ENCODE results near the gene MEIS1. TPM values are rescaled to one million over a fixed set of nuclear protein-coding genes. Genes with fewer than 3 reads are reported as not detected.

Gene MEIS1
- total RNA-seq, 6 experiments from 2014 or later = 3.1 to 8.8 (median 4.2) TPM

GRCh38 chr2:66441581-66442320, 6.8 kb downstream of the MEIS1 start:
- 47% methylated on average over 6 of the region's 6 CpGs for WGBS (ENCODE audit: insufficient coverage, low coverage, low lambda C conversion rate, missing lambda C conversion rate)
- peaks cover 0 to 7% (median 0%) of the 10 kb centered on the region in 4 donors for H3K4me1 ChIP-seq
- TF ChIP-seq CTCF (IDR thresholded peaks at IDR 0.05) (no peak), POLR2A (IDR thresholded peaks at IDR 0.05) (no peak)
- intact Hi-C loops (cut with DNase I) = no loop called here
- no peaks in the 10 kb centered on the region for H3K27me3 ChIP-seq
- H3K4me3 ChIP-seq = no peak overlapping the region
- H3K9me3 ChIP-seq = no peaks in the 10 kb centered on the region
- H3K36me3 ChIP-seq = no peaks in the 10 kb centered on the region
- DNase-seq = no peak
- peak overlapping the region in 2 of 3 donors; percentile 43 to 70 for H3K27ac ChIP-seq
- no peak for ATAC-seq

GRCh38 chr2:66442516-66443185, 7.7 kb downstream of the MEIS1 start:
- H3K27me3 ChIP-seq = no peaks in the 10 kb centered on the region
- no peaks in the 10 kb centered on the region for H3K36me3 ChIP-seq
- H3K27ac ChIP-seq = peak overlapping the region in 2 of 3 donors; percentile 40 to 42
- no peaks in the 10 kb centered on the region for H3K9me3 ChIP-seq
- H3K4me3 ChIP-seq = no peak overlapping the region
- DNase-seq (no peak), ATAC-seq (no peak)
- intact Hi-C loops (cut with DNase I) = no loop called here
- whole genome bisulfite sequencing (ENCODE audit: insufficient coverage, low coverage, low lambda C conversion rate, missing lambda C conversion rate) = 63% methylated on average over 10 of the region's 10 CpGs
- H3K4me1 ChIP-seq = no peaks in the 10 kb centered on the region
- TF ChIP-seq POLR2A (IDR thresholded peaks at IDR 0.05) (no peak), CTCF (IDR thresholded peaks at IDR 0.05) (no peak)

- no peaks in the 10 kb centered on the region for H3K4me1 ChIP-seq
- ATAC-seq = peak in 1 of 4 donors; percentile 28
- H3K9me3 ChIP-seq = no peaks in the 10 kb centered on the region
- H3K4me3 ChIP-seq = no peak overlapping the region
- no peaks in the 10 kb centered on the region for H3K36me3 ChIP-seq
- no peaks in the 10 kb centered on the region for H3K27me3 ChIP-seq
- TF ChIP-seq POLR2A (IDR thresholded peaks at IDR 0.05) = no peak
- no peak for TF ChIP-seq CTCF (IDR thresholded peaks at IDR 0.05)
- 56% methylated on average over 17 of the region's 17 CpGs for WGBS (ENCODE audit: insufficient coverage, low coverage, low lambda C conversion rate, missing lambda C conversion rate)
- no peak for DNase-seq
- peak overlapping the region; percentile 40 to 81 (median 42) for H3K27ac ChIP-seq
- intact Hi-C loops (cut with DNase I) = no loop called here
Observed at GRCh38 chr2:66443186-66443978, 8.5 kb downstream of the MEIS1 start.

GRCh38 chr2:66443979-66444861, 9.3 kb downstream of the MEIS1 start:
- Histone ChIP-seq H3K4me1 (no peaks in the 10 kb centered on the region), H3K4me3 (peak overlapping the region in 1 of 3 donors; percentile 13), H3K27me3 (no peaks in the 10 kb centered on the region), H3K36me3 (no peaks in the 10 kb centered on the region), H3K9me3 (no peaks in the 10 kb centered on the region), H3K27ac (peak overlapping the region in 2 of 3 donors; percentile 59 to 81)
- no peak for TF ChIP-seq POLR2A (IDR thresholded peaks at IDR 0.05)
- no peak for TF ChIP-seq CTCF (IDR thresholded peaks at IDR 0.05)
- 54% methylated on average over 17 of the region's 33 CpGs for WGBS (ENCODE audit: insufficient coverage, low coverage, low lambda C conversion rate, missing lambda C conversion rate)
- intact Hi-C loops (cut with DNase I) = no loop called here
- DNase-seq (no peak), ATAC-seq (peak in 2 of 4 donors; percentile 15 to 26)
